Measurements from ENCODE around the gene SPOCD1.

SPOCD1 gene

GRCh38 chr1:31759298-31760023, 56.4 kb downstream of the SPOCD1 start:
- DNase-seq (ENCODE audit: insufficient read length, low spot score) (no peak), FAIRE-seq (no peak)

GRCh38 chr1:31758823-31759222, 57.0 kb downstream of the SPOCD1 start:
- no peak for FAIRE-seq
- no peak for DNase-seq (ENCODE audit: insufficient read length, low spot score)

GRCh38 chr1:31757989-31758388, 57.8 kb downstream of the SPOCD1 start:
- no peak for DNase-seq (ENCODE audit: insufficient read length, low spot score)
- no peak for FAIRE-seq

- DNase-seq (ENCODE audit: insufficient read length, low spot score), result no peak
- peak; percentile 40 for FAIRE-seq
Measured at GRCh38 chr1:31757204-31757679, 58.6 kb downstream of the SPOCD1 start.

GRCh38 chr1:31756578-31756977, 59.2 kb downstream of the SPOCD1 start:
- DNase-seq (ENCODE audit: insufficient read length, low spot score) (no peak), FAIRE-seq (no peak)

GRCh38 chr1:31755850-31756492, 59.9 kb downstream of the SPOCD1 start:
- DNase-seq (ENCODE audit: insufficient read length, low spot score) (no peak), FAIRE-seq (no peak)

- DNase-seq (ENCODE audit: insufficient read length, low spot score) (peak; percentile 41), FAIRE-seq (no peak)
Measured at GRCh38 chr1:31755197-31755611, 60.6 kb downstream of the SPOCD1 start.

- DNase-seq (ENCODE audit: insufficient read length, low spot score), result no peak
- no peak for FAIRE-seq
Measured at GRCh38 chr1:31754397-31754796, 61.4 kb downstream of the SPOCD1 start.

GRCh38 chr1:31753707-31754349, 62.0 kb downstream of the SPOCD1 start:
- DNase-seq (ENCODE audit: insufficient read length, low spot score), result no peak
- FAIRE-seq, result no peak

- FAIRE-seq, result no peak
Measured at GRCh38 chr1:31752952-31753475, 62.8 kb downstream of the SPOCD1 start.

GRCh38 chr1:31752258-31752657, 63.6 kb downstream of the SPOCD1 start:
- no peak for FAIRE-seq

More at GRCh38 chr1:31752952-31753475, 62.8 kb downstream of the SPOCD1 start:
- no peak for DNase-seq (ENCODE audit: insufficient read length, low spot score)

GRCh38 chr1:31751822-31752241, 64.0 kb downstream of the SPOCD1 start:
- DNase-seq (ENCODE audit: insufficient read length, low spot score) (no peak), FAIRE-seq (no peak)

More at GRCh38 chr1:31752258-31752657, 63.6 kb downstream of the SPOCD1 start:
- no peak for DNase-seq (ENCODE audit: insufficient read length, low spot score)

GRCh38 chr1:31750858-31751510, 64.8 kb downstream of the SPOCD1 start:
- FAIRE-seq (no peak), DNase-seq (ENCODE audit: insufficient read length, low spot score) (no peak)

- FAIRE-seq (no peak), DNase-seq (ENCODE audit: insufficient read length, low spot score) (no peak)
Measured at GRCh38 chr1:31749785-31750735, 65.8 kb downstream of the SPOCD1 start.

- DNase-seq (ENCODE audit: insufficient read length, low spot score) (no peak), FAIRE-seq (no peak)
Measured at GRCh38 chr1:31748365-31748764, 67.5 kb downstream of the SPOCD1 start.

GRCh38 chr1:31747304-31747703, 68.5 kb downstream of the SPOCD1 start:
- no peak for FAIRE-seq
- DNase-seq (ENCODE audit: insufficient read length, low spot score), result no peak

- FAIRE-seq (no peak), DNase-seq (ENCODE audit: insufficient read length, low spot score) (no peak)
Measured at GRCh38 chr1:31746687-31747086, 69.1 kb downstream of the SPOCD1 start.

- DNase-seq (ENCODE audit: insufficient read length, low spot score) (no peak), FAIRE-seq (no peak)
Measured at GRCh38 chr1:31745946-31746670, 69.7 kb downstream of the SPOCD1 start.
